Brain pericyte (primary cell): Measurements from ENCODE around the gene IFNA13.

Experiments
- DNase-seq: peaks from one replicate; pipeline ENCODE4 v3.0.0-alpha.2; 2012; ENCODE audit warnings: low read depth, low spot score

Gene IFNA13

DNA sequence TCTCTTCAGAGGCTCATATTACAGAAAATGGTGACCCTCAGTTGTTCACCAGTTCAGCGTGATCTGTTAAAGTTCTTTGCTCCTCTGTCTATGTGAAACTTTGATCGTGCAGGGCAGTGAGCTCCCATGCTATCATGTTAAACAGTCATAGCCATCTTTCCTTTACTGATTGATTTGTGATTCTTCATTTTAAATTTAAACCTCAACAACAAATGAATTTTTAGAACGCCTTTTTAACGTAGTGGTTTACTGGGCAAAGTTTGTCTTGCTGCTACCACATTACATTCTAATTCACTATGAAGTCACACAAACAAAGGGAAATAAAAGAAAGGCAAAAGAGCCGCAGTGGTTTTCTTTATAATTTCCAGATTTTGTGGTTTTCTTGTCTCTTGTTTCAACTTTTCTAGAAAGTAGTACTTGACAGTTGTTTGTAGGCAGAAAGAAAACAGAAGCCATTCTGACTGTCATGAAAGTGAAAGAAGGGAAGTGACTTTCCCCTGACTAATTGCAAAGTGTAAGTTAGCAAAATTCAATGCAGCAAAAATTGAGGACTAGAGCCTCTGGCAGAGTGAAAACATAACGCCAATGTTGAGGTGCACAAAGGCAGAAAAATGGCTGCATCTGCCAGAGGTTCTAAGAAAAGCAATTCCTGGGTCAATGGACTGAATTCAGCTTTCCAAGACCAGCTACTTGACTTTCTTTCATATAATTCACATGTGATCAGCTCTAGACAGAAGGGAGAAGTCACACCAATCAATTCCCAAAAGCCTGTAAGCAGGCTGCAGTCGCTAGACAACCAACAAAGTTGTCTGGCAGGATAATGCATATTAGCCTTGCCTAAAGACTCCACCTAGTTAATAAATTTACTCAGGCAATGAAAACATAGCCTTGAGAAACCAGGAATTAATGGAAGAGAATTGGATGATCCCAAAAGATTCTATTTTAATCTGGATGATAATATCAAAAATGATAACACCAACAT, 10.1 kb downstream of the IFNA13 start:
- DNase-seq, result no peak

GRCh38 chr9:21350787-21351186, 17.1 kb downstream of the IFNA13 start, which contains the start of gene IFNA6:
TSS of gene IFNA6 (minus strand) at chr9:21350887. CDS start at chr9:21350887, 0 bp downstream.
- no peak for DNase-seq

- DNase-seq, result no peak
These were observed 19.4 kb downstream of the IFNA13 start for GRCh38 chr9:21348430-21348970.

DNA sequence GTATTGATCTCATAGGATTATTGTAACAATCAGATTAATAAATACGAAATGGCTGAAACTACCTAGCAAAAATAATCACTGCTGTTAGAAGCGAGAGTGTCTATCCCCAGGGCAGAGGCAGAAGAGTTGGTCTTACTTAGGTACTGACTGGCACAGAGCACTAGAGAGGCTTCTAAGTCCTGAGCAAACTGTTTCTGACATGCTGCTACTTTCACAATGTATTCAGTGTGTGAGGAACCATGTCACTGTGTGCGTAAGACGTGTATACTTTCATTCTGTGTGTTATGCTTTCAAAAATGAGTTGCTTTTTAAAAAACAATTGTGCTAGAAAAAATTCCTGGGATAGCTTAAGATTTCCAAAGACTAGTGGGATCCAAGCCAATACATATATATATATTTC, 27.1 kb downstream of the IFNA13 start:
- DNase-seq, result no peak

DNA sequence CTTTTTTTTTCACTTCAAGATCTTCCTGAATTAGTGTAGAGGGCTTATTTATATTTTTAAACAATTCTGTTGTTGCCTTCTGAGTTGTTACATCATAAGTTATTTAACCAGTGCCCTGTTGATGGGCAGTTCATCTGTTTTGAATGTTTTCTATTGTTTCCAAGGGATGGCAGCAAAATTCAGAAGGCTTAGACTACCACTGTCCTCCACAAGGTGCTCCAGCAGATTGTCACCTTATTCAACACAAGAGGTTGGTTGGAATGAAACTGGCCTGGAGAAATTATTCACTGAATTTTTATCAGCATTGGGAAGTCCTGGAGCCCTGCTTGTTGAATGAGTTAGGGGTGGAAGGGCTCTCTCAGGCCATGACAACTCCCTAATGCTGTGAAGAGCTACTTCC, 31.4 kb downstream of the IFNA13 start:
- no peak for DNase-seq

GRCh38 chr9:21334701-21335632, 32.9 kb downstream of the IFNA13 start, which contains the start of gene KLHL9:
TSS of gene KLHL9 (minus strand) at chr9:21335404. CDS start at chr9:21334859, 545 bp downstream.
- peak; percentile 70 for DNase-seq

- no peak for DNase-seq
These were observed 34.6 kb downstream of the IFNA13 start for GRCh38 chr9:21333226-21333625.

GRCh38 chr9:21331676-21332402, 36.0 kb downstream of the IFNA13 start:
- DNase-seq, result no peak

DNA sequence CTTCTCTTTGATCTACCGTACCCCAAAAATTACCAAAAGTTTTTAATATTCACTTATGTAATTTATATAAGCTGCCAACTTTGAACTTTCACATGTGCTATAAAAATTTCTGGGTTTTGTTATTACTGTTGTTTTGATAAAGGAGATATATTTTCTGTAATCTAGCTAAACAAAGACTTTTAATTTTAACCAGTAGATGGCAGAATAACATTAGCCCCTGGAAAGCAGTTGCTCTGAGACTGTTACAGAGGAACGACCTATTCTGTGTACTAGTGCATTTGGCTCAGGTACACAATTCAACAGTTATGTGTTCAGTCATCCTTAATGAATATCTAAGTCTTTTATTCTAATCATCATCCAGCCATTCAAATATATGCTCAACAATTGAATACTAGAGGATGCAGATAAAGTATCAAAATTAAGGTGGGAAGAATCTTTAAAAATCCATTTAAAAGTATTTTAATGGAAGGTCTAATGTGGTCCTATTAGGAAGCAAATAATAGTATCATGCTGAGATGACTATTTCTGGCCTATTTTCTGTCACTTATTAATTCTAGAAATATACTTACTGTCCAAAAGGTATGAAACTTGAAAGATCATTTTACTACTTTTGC, 41.2 kb downstream of the IFNA13 start:
- DNase-seq, result no peak

DNA sequence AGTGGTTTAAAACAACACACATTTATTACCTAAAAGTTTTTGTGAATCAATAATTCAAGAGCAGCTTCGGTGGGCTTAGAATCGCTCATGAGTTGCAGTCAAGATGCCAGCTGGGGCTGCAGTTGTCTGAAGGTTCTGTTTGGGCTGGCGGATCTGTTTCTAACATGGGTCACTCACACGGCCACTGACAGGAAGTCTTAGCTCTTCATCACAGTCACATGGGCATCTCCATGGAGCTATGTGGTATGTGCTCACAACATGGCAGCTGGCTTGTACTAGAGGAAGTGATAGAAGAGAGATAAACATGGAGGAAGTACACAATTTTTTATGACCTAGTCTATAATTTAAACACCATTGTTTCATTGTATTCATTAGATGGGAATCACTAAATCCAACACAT, 43.8 kb downstream of the IFNA13 start:
- DNase-seq, result no peak

DNA sequence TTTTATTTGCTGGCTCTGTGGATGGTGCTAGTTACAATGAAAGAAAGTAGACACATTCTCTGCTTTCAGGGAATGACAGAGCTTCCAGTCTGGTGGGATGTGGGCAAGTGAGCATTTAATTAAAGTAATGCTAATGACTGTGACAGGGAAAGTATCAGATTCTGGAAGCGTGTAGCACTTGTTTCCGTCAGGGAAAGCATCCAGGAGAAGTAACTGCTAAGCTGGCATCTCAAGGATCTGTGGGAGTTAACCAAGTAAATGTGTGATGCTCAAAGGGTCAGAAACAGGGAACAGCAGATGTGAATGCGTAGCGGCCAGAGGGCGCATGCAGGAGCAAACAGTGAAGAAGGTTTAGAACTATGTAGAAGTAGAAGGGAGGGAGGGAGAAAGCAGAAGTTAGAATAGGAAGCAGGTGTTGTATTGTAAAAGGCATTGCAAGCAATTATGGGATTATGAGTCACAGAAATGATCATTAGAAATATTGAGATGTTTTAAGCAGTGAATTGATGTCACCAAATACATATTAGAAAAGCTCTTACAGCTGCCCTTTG, 44.9 kb downstream of the IFNA13 start:
- no peak for DNase-seq

GRCh38 chr9:21320465-21320864, 47.4 kb downstream of the IFNA13 start:
- no peak for DNase-seq

DNA sequence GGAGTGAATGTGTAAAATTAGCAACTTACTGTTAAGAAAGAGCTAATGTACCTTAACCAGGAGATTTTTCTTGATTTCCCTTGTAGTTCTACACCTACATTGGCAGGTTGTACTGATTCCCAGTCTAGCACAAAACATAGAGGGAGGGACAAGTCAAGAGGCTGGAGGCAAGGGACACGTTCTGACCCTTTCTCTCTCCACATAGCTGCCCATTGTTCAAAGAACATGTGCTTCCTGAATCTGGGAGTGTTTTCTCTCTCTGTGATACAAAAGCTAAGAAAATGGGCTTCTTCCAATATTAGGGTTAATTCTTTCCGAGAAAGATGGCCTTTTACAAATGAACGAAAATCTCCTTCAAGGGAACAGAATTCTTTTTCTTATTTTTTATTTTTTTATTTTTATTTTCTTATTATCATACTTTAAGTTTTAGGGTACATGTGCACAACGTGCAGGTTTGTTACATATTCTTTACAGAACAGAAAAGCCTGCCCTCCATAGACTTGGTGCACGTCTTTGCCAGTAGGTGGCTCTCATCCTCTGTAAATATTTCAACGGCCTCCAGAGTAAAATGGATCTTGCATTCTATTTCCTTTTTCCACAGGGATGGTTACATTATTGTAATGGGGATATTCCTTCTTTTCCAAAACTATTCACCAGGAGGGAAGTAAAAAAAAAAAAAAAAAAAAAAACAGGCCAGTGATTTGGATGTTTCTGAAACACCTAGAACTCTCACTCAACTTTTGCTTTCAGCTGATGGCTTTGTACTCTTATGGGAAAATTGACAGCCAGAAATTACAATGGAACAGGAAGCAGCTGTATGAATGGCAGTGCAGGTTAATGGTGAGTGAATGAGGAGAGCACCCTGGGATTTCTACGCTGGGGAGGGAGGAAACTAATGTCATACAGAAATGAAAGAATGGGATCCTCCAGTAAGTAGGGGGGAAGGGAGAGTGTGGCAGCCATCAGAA, 49.6 kb downstream of the IFNA13 start:
- DNase-seq, result no peak
